NK-92 (cell line): ENCODE data around the gene CLDN4.
"Not testable (repeated sequence)": the region's sequence is repeated elsewhere in the genome, so short reads cannot be mapped to it uniquely, and the experiment has no call there.

Source experiments
- DNase-seq: peaks from one replicate; lab custom pipeline; 2025; ENCODE audit not compliant: unreplicated experiment; lab: John Stamatoyannopoulos, UW

The CLDN4 gene

DNA sequence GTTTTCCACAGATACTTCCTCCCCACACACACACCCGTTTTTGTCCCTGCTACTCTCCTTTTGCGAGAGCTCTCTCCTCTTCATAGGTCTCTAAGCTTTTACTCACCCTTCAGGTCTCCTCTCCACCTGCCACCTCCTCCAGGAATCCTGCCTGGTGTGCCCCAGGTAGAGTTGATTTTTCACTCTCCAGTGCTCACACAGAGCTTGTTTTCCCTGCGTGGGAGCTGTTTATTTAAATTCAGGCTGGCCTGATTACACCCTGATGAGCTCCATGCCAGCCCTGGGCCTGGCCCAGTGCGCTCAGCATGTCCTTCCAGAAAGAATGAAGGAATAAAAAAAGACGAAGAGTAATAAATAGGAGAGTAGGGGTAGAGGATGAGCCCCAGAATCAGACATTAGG, 7.5 kb upstream of the CLDN4 start:
- no peak for DNase-seq

DNA sequence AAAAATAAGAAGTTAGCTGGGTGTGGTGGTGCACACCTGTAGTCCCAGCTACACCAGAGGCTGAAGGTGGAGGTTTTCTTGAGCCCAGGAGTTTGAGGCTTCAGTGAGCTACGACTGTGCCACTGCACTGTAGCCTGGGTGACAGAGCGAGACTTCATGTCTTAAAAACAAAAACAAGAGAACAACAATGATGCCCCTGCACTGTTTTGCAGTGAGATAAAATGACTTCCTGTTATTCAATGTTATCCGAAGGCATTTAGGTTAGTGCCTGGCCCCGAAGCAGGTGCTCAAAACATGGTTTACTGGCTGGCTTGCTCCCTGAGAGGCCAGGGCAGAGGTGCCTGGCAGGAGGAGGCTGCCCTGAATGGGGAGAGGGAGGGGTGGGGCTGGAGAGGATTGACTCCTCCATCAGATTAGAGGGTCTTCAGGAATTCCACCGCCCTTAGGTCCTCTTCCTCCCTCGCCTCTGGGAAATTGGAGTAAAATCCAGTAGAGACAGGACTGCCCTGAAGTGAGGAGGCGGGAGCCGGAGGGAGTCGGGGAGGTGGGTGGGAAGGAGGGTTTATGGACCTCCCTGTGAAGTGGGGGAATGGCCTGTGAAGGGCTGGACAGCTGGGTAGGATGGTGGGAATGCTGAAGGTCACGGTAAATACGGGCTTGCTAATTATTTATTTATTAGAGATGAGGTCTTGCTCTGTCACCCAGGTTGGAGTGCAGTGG, 6.8 kb upstream of the CLDN4 start:
- DNase-seq, result no peak

DNA sequence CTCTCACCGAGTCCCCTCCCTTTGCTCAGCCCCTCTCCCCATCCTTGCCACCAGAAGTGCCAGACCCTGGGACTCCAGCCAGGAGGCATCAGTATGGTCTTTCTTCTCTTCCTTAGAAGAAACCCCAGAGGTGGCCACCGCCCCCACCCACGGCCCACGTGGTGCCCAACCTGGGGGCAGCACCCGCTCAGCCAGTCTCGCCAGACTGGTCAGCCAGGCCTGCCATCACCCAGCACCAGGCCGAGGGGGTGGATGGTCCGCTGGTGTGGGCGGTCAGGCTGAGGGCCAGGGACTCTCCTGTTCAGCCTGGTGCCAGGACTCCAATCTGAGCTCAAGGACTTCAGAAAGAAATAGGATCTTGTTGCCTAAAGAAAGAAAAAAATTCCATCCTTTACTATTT, 5.8 kb upstream of the CLDN4 start:
- DNase-seq, result no peak

DNA sequence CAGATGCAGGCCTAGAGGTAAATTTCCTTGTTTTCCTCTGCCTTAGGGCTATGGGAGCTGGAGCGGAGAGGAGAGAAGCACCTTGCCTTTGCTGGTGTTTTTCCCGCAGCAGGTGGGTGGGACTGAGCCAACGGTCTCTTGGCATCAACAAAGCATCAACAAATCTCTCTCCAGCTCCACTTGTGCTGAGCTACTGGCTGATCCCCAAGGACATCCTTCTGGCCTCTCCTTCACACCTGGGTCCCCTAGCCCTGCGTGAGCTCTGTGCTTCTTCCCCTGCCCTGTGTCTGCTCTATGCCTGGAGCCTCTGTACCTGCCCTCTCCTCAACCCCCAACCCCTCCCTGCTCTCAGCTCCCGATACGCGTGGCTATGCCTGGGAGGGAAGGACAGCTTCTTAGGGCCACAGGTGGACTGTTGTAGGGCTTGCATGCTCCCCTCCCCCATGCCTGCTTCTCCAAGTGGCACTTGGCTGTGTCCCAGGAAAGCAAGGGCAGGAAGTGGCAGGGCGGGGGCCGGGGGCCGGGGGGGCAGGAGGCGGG, 3.2 kb upstream of the CLDN4 start:
- DNase-seq, result no peak

DNA sequence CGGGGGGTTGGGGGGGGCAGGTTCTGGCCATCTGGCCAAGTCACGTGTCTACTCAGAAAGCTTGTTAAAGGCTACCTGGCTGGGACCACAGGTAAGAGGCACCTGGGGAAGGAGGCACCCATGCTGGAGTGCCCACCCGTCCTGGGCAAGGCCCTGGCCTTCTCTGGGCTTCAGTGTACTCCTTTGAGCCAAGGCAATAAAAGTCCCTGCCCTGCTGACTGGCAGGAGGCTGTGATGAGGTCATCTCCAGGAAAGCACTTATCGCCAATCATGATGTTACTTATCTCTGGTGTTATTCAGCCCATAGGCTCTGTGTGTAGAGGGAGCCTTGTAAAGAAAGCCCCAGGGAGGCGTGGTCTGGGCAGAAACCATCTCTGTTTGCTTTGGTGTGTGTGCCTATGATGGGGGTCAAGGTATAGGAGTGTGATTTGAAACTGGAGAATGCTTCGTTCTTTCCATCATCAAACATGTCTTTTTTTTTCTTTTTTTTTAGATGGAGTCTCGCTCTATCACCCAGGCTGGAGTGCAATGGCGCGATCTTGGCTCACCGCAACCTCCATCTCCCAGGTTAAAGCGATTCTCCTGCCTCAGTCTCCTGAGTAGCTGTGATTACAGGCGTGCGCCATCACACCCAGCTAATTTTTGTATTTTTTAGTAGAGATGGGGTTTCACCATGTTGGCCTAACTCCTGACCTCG, 2.5 kb upstream of the CLDN4 start:
- DNase-seq, result no peak

DNA sequence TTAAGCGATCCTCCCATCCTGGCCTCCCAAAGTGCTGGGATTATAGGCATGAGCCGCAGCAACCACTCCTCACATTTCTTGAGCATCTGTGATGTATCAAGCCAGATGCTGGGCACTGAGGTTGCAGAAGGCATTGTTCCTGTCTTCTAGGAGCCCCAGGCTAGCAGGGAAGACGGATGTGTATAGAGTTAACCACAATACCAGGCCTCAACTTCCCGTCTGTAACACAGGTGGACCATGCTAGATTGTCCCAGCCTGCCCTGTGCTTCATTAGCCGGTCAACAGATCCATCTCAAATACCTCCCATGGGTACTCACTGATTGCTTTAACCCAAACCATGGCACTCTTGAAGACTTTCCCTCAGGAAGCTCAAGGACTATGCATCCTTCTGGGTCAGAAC, 1.8 kb upstream of the CLDN4 start:
- no peak for DNase-seq

DNA sequence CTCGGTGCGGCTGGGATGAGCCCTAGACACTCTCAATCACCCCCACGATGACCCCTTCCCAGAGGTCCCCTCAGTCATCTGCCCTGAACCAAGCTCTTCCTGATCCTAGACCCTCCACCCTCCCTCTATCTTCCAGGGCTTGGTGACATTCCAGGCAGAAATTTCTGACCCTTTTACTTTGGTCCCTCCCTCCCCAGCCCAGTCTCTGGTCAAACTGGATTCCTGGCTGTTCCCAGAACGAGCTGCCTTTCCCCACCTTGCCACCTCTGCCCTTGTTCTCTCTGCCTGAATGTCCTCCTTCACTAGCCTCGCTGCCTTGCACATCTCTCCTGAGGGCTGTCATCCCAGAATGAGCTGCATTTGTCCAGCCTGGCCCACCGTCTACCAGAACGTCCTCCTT, 1.3 kb upstream of the CLDN4 start:
- DNase-seq, result no peak

DNA sequence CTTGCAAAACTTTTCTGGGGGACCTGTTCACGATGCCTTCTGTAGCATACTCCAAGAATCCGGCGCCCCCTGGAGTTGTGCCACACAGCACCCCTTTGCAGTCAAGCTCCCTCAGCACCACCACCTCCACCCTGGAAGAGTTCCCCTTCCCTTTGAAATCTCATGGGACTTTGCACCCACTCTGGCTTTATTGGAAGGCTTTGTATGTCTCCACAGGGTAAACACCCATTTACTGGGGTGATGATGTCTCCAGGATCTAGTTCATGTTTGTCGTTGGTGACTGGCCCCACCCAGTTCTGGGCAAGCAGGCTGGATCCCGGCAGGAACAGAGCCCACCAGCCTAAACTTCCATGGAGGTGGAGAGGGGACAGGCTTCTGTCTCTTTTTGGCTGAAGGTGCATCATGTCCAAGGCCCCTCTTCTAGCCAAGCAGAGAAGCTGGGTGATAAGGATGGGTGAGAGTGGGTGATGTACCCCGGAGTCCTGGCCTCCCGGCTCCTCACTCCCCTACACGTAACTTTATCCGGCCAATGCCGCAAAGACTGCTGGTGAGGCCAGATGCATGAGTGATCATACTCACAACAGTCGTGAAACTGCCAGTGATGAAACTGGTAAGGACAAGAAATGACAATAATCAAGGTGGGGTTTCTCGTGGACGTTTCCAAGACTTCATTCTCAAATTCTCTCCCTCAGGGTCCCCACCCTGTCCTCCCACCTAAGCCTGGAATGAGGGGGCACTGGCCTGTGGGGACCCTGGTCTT, 695 bp upstream of the CLDN4 start:
- no peak for DNase-seq

DNA sequence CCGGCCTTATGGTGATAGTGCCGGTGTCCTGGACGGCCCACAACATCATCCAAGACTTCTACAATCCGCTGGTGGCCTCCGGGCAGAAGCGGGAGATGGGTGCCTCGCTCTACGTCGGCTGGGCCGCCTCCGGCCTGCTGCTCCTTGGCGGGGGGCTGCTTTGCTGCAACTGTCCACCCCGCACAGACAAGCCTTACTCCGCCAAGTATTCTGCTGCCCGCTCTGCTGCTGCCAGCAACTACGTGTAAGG, 713 bp downstream of the CLDN4 start:
- DNase-seq, result no peak

DNA sequence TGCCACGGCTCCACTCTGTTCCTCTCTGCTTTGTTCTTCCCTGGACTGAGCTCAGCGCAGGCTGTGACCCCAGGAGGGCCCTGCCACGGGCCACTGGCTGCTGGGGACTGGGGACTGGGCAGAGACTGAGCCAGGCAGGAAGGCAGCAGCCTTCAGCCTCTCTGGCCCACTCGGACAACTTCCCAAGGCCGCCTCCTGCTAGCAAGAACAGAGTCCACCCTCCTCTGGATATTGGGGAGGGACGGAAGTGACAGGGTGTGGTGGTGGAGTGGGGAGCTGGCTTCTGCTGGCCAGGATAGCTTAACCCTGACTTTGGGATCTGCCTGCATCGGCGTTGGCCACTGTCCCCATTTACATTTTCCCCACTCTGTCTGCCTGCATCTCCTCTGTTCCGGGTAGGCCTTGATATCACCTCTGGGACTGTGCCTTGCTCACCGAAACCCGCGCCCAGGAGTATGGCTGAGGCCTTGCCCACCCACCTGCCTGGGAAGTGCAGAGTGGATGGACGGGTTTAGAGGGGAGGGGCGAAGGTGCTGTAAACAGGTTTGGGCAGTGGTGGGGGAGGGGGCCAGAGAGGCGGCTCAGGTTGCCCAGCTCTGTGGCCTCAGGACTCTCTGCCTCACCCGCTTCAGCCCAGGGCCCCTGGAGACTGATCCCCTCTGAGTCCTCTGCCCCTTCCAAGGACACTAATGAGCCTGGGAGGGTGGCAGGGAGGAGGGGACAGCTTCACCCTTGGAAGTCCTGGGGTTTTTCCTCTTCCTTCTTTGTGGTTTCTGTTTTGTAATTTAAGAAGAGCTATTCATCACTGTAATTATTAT, 1.2 kb downstream of the CLDN4 start:
- no peak for DNase-seq

DNA sequence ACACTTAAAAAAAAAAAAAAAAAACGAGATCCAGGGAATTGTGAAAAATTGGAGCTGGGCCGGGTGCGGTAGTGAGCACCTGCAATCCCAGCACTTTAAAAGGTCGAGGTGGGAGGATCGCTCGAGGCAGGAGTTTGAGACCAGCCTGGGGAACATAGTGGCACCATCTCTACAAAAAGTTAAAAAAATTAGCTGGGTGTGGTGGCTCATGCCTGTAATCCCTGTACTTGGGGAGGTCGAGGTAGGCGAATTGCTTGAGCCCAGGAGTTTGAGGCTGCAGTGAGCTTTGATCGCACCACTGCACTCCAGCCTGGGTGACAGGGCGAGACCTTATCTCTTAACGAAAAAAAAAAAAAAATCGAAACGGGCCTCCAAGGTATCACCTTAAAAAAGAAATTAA, 2.0 kb downstream of the CLDN4 start:
- DNase-seq, result no peak

DNA sequence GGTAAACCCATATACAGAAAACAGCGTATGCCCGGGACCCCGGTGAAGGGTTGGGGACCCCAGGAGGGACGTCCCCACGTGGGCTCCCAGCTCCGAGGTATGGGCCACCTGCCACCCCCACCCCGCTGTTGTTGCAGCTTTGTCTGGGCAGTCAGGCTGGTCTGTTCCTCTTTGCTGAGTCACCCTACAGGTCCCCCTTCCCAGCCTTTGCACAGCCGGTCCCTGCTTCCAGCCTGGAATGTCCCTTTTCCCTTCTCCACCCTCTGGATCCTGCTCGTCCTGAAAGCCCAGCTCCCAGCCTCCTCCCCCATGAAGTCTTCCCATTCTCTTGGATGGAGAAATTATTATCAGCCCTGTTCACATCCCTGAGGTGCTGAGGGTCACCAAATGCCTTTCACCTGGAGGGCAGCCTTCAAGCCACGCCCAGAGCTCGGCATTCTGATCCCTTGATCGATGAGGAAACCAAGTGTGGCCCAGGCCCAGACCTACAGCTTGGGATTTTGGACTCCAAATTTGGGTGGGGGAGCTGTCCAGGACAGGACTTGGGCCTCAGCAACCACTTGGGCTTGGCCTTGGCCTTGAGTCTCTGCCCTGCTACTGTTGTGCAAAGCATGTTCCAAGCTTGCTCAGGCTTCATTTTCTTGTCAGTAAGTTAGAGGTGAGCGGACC, 2.6 kb downstream of the CLDN4 start:
- no peak for DNase-seq

DNA sequence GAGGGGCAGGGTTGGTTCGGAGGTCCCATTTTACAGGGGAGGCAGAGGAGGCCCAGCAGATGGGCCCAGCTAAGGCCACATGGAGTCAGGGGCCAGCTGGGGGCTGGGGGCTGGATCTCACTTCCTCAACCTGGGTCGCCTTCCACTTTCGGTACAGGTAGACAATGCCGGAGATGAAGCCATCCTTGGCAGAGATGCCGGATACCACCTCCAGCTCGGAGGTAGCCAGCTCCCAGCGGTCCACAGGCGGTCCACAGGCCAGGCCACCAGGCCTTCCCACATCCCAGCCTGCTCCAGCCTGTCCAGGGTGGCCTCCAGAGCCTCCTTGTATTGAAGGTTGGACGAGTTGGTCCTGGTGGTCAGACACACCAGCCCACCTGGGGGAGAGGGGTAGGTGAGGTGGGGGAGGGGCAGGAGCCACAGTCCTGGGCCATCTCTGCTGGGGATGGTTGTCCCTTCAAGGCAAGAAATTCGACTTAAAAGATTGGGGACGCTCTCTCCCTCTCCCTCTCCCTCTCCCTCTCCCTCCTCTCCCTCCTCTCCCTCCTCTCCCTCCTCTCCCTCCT, 3.9 kb downstream of the CLDN4 start:
- DNase-seq, result no peak

DNA sequence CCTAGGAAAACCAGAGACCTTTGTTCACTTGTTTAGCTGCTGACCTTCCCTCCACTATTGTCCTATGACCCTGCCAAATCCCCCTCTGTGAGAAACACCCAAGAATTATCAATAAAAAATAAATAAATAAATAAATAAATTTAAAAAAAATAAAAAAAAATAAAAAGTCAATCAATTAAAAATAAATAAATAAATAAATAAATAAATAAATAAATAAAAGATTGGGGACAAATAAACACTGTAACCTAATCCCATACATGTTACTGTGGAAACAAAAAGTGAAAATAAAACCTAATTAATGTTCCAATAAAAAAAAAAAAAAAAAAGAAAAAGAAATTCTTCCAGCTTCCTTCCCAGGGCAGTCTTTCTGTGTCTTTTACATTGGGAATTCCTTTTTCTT, 6.4 kb downstream of the CLDN4 start:
- not testable (repeated sequence) for DNase-seq

DNA sequence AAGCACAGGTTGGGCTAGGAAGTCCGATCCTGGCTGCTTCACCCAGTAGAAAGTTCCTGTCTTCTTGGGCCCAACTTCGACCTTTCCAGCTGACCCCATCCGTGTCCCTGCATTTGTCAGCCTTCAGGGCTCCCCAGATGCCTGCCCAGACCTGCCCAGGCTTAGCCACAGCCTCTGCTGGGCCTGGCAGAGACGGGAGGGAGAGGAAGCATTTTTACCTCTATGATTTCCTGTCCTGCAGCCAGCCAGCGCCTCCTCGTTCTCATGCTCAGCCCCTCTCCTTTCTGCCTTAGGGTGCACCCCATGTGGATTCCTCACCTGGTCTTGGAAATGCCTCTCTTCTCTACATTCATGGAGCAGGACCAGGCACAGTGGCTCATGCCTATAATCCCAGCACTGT, 7.8 kb downstream of the CLDN4 start:
- no peak for DNase-seq

DNA sequence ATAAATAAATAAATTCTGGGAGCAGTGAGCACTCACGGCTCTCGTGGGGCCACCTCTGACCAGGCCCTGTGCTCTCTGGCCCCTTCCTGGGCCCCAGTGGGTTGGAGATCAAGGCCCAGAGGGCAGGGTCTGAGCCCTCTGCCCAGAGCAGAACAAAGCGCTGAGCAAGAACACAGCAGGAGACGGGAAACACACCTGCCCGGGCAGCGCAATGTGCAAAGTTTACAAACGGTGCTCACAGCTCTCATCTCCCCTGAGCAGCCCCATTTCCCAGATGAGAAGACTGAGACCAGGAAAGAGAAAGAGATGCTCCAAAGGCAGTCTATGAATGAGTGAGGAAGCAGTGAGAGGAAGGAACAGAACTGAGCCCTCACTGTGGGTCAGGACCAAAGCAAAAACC, 8.5 kb downstream of the CLDN4 start:
- DNase-seq, result no peak

DNA sequence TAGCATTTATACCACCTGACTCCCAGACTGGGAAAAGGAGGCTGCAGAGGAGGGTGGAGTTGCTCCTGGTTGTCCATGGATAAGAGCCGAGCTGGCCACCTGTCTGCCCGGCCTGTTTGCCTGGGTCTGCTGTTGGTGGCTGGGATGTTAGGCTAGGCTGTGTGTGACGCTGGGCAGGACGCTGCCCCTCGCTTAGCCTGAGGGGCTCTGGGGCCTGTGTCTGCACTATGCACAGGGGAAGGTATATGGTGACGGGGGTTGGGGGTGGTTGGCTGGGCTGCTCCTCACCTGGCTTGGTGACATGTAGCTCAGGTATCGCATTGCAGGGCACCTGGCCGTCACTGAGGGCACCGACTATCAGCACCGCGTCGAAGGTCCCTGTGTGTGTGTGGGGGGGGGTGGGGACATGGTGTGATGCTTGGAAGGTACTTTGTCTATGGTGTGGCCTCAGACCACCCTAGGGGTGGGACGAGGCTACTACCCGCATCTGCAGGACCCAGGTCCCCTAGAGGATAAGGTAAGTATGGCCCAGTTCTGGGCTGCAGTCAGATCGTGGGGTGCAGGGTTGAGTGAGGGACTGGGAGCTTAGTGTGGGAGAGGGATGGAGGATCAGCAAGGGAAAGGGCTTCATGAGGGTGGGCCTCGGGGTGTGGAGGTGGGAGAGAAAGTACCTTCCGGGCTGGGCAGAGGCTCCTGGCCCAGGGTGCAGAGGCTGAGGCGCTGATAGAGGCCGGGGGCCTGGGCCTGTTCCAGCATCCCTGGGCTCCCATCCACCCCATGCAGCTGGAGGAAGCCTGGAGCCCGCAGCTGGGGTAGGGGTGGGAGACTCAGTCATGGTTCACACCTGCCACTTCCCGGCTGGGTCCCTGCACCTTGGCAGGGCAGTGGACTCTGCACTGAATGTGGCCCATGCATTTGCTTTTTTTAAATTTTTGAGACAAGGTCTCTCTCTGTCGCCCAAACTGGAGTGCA, 9.2 kb downstream of the CLDN4 start:
- no peak for DNase-seq

DNA sequence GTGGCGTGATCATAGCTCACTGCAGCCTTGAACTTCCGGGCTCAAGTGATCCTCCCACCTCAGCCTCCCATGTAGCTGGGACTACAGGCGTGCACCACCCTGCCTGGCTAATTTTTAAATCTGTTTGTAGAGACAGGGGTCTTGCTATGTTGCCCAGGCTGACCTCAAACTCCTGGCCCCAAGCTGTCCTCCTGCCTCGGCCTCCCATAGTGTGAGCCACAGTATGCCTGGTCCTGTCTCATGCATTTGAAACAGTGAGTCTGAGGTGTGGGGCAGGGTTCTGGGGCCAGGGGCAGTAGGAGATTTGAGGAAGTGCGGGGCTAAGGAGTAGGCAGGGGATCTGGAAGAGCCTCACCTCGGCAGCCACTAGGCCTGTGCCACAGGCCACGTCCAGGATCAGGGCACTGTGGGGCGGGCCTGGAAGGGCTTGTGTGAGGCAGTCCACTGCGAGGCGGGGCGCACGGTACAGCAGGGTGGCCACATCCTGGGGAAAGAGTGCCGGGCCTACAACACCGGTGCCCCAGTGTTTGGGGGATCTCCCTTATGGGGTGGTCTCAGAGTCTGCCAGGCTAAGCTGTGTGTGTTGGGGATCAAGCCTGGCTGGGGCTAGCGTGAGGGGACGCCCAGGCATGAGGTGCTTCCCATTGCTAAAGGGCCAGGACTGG, 10.1 kb downstream of the CLDN4 start:
- DNase-seq, result no peak

DNA sequence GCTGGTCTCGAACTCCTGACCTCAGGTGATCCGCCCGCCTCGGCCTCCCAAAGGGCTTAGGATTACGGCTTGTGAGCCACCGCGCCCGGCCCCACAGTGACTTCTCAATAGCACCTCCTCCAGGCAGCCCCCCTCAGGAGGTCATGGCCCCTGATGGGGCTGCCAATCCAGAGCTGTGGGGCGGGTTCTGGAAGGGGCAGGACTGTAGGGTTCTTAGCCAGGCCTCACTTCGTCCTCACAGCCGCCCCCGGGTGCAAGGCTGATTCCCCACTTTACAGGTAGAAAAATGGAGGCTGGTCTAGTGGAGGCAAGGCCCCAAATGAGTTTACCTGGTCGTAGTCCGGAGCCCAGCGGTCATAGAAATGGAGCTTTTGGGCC, 10.9 kb downstream of the CLDN4 start:
- DNase-seq, result no peak
